GM18520 (cell line): Measurements from ENCODE around the gene PPP2R5C.
"Not testable (repeated sequence)": the region's sequence is repeated elsewhere in the genome, so short reads cannot be mapped to it uniquely, and the experiment has no call there.

Experiments
- ATAC-seq: cut with Tn5 transposase; IDR thresholded peaks from one replicate; pipeline ENCODE4 v1.9.1; 2021; ENCODE audit not compliant: unreplicated experiment

Gene PPP2R5C

GRCh38 chr14:101780887-101781239, 19.4 kb downstream of the PPP2R5C start:
- ATAC-seq, result no peak

- ATAC-seq, result no peak
Measured at GRCh38 chr14:101781240-101782061, 19.9 kb downstream of the PPP2R5C start.

GRCh38 chr14:101783260-101784016, 21.9 kb downstream of the PPP2R5C start:
- ATAC-seq, result no peak

GRCh38 chr14:101784631-101785030, 23.1 kb downstream of the PPP2R5C start:
- no peak for ATAC-seq

GRCh38 chr14:101788016-101788635, 26.6 kb downstream of the PPP2R5C start:
- no peak for ATAC-seq

GRCh38 chr14:101789222-101789621, 27.7 kb downstream of the PPP2R5C start:
- ATAC-seq, result no peak

- no peak for ATAC-seq
Measured at GRCh38 chr14:101790232-101790631, 28.7 kb downstream of the PPP2R5C start.

- ATAC-seq, result no peak
Measured at GRCh38 chr14:101791919-101792572, 30.5 kb downstream of the PPP2R5C start.

- no peak for ATAC-seq
Measured at GRCh38 chr14:101796016-101796415, 34.5 kb downstream of the PPP2R5C start.

- no peak for ATAC-seq
Measured at GRCh38 chr14:101796479-101796878, 35.0 kb downstream of the PPP2R5C start.

- ATAC-seq, result no peak
Measured at GRCh38 chr14:101797856-101798255, 36.3 kb downstream of the PPP2R5C start.

- ATAC-seq, result not testable (repeated sequence)
Measured at GRCh38 chr14:101804373-101804772, 42.9 kb downstream of the PPP2R5C start.

- not testable (repeated sequence) for ATAC-seq
Measured at GRCh38 chr14:101806252-101806651, 44.7 kb downstream of the PPP2R5C start.

- no peak for ATAC-seq
Measured at GRCh38 chr14:101808020-101808641, 46.6 kb downstream of the PPP2R5C start.

GRCh38 chr14:101808894-101809670, 47.6 kb downstream of the PPP2R5C start:
- no peak for ATAC-seq

- peak; percentile 85 for ATAC-seq
Measured at GRCh38 chr14:101809671-101810514, 48.4 kb downstream of the PPP2R5C start.

- ATAC-seq, result no peak
Measured at GRCh38 chr14:101810897-101811621, 49.5 kb downstream of the PPP2R5C start.

GRCh38 chr14:101812071-101812470, 50.6 kb downstream of the PPP2R5C start:
- ATAC-seq, result no peak
